ENCODE data around the gene GPR78. TPM values are rescaled to one million over a fixed set of nuclear protein-coding genes. Genes with fewer than 3 reads are reported as not detected.
A peak's percentile ranks its signal among the peaks of the same experiment; 100 is the strongest.

GPR78 gene
- polyA plus RNA-seq, 1 donor (not counting 4 experiments of a cell fraction or from before 2014, with no cell fraction given): not detected

DNA sequence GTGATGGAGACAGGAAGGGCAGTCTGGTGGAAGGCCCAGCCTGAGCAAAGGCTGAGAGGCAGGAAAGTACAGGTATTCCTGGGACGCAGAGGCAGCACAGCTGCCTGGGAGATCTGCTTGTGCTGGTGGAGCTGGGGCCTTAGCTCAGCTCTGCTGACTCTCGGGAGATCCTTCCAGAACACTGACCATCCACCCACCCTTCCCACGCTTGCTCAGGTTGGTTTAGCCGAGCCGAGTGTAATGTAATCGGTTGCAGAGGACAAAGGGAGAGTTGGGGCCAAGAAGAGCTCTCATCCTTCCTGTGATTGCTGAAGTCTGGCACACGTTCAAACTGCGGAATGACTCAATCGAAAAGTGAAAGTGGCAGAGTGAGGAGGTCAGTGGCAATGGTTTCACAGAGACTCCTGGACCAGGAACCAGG, 43.1 kb upstream of the GPR78 start:
- no peak for TF ChIP-seq EZH2 (IDR thresholded peaks at IDR 0.05; ENCODE audit: low read length)
- TF ChIP-seq, protein P1, sequence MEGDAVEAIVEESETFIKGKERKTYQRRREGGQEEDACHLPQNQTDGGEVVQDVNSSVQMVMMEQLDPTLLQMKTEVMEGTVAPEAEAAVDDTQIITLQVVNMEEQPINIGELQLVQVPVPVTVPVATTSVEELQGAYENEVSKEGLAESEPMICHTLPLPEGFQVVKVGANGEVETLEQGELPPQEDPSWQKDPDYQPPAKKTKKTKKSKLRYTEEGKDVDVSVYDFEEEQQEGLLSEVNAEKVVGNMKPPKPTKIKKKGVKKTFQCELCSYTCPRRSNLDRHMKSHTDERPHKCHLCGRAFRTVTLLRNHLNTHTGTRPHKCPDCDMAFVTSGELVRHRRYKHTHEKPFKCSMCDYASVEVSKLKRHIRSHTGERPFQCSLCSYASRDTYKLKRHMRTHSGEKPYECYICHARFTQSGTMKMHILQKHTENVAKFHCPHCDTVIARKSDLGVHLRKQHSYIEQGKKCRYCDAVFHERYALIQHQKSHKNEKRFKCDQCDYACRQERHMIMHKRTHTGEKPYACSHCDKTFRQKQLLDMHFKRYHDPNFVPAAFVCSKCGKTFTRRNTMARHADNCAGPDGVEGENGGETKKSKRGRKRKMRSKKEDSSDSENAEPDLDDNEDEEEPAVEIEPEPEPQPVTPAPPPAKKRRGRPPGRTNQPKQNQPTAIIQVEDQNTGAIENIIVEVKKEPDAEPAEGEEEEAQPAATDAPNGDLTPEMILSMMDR (optimal IDR thresholded peaks at IDR 0.05 in 1 of 3, IDR thresholded peaks at IDR 0.05 in 1 of 3, conservative IDR thresholded peaks at IDR 0.05 in 1 of 3; ENCODE audit: extremely low read depth in 1 of 3, insufficient read depth in 2 of 3, low read length in 3 of 3): no peak
- H3K36me3 ChIP-seq (ENCODE audit: control insufficient read depth in 2 of 2, extremely low read depth in 1 of 2, insufficient read depth in 2 of 2, low read length in 2 of 2): no peaks in the 10 kb centered on the region
- no peak overlapping the region for H3K27ac ChIP-seq (ENCODE audit: control insufficient read depth, insufficient read depth, low read length)
- H3K9ac ChIP-seq (ENCODE audit: control insufficient read depth, extremely low read depth, insufficient read depth, low read length): no peak overlapping the region
- H3K79me2 ChIP-seq (ENCODE audit: control insufficient read depth, insufficient read depth, low read length): no peaks in the 10 kb centered on the region
- H3K4me2 ChIP-seq (ENCODE audit: control insufficient read depth, extremely low read depth, insufficient read depth, low read depth, low read length): peak overlapping the region; percentile 54
- H3K4me1 ChIP-seq (ENCODE audit: control insufficient read depth, extremely low read depth, insufficient read depth, low read length): peaks cover 30% of the 10 kb centered on the region
- no peaks in the 10 kb centered on the region for H4K20me1 ChIP-seq (ENCODE audit: control insufficient read depth, extremely low read depth, insufficient read depth, low read length)
- DNase-seq (ENCODE audit: low read depth, low spot score) (peak; percentile 19), FAIRE-seq (peak; percentile 96)
- no peaks in the 10 kb centered on the region for H3K9me3 ChIP-seq (ENCODE audit: control insufficient read depth, low read depth, low read length)
- no peaks in the 10 kb centered on the region for H3K9me1 ChIP-seq (ENCODE audit: control insufficient read depth, extremely low read depth, insufficient read depth, low read length)
- H2AFZ ChIP-seq (ENCODE audit: control insufficient read depth, low read length): peak overlapping the region; percentile 12
- peaks cover 11% of the 10 kb centered on the region for H3K27me3 ChIP-seq (ENCODE audit: control insufficient read depth, extremely low read depth, insufficient read depth, low read length)
- dilution Hi-C loops (cut with MboI; ENCODE audit: extremely low pct_ligation_motif_present, low sequenced_read_pairs): no loop called here
- H3K4me3 ChIP-seq (ENCODE audit: control insufficient read depth in 2 of 3, extremely low read depth in 1 of 3, insufficient read depth in 2 of 3, low read depth in 1 of 3, low read length in 3 of 3): no peak overlapping the region

DNA sequence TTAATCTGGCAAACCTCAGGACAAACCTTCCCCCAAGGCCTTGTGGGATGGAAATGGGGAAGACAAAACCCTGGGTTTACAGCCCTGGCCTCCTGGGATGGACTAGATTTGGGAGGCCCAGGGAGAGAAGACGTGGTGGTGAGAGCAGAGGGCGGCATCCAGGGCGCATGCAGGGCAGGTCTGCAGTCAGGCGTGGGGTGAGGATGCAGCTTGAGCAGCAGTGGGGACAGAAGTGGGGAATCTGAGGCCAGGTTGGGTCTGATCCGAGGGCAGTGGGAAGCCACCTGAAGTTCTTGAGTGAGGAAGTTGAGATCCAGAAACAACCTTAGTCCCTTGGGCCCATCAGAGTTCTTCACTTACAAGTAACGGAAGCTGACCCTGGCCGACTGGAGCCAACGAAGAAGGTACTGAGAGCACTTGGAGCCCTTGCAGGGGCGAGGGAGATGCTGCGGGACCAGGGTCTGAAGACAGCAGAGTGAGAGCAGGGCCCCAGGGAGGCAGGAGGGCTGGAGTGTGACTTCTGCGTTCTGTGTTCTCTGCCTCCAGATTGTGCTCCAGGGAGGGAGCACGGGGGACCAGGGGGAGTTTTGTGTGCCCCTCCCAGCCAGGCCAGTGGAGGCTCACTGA, 42.0 kb upstream of the GPR78 start:
- peaks cover 11% of the 10 kb centered on the region for H3K27me3 ChIP-seq (ENCODE audit: control insufficient read depth, extremely low read depth, insufficient read depth, low read length)
- H3K4me3 ChIP-seq (ENCODE audit: control insufficient read depth in 2 of 3, extremely low read depth in 1 of 3, insufficient read depth in 2 of 3, low read depth in 1 of 3, low read length in 3 of 3): no peak overlapping the region
- H3K9ac ChIP-seq (ENCODE audit: control insufficient read depth, extremely low read depth, insufficient read depth, low read length): no peak overlapping the region
- no peak overlapping the region for H2AFZ ChIP-seq (ENCODE audit: control insufficient read depth, low read length)
- H3K27ac ChIP-seq (ENCODE audit: control insufficient read depth, insufficient read depth, low read length): no peak overlapping the region
- no peaks in the 10 kb centered on the region for H3K36me3 ChIP-seq (ENCODE audit: control insufficient read depth in 2 of 2, extremely low read depth in 1 of 2, insufficient read depth in 2 of 2, low read length in 2 of 2)
- no peaks in the 10 kb centered on the region for H3K79me2 ChIP-seq (ENCODE audit: control insufficient read depth, insufficient read depth, low read length)
- TF ChIP-seq, protein P1 (optimal IDR thresholded peaks at IDR 0.05 in 1 of 3, IDR thresholded peaks at IDR 0.05 in 1 of 3, conservative IDR thresholded peaks at IDR 0.05 in 1 of 3; ENCODE audit: extremely low read depth in 1 of 3, insufficient read depth in 2 of 3, low read length in 3 of 3): no peak
- TF ChIP-seq EZH2 (IDR thresholded peaks at IDR 0.05; ENCODE audit: low read length): no peak
- no peak for FAIRE-seq
- H3K9me1 ChIP-seq (ENCODE audit: control insufficient read depth, extremely low read depth, insufficient read depth, low read length): no peaks in the 10 kb centered on the region
- H3K9me3 ChIP-seq (ENCODE audit: control insufficient read depth, low read depth, low read length): no peaks in the 10 kb centered on the region
- H3K4me1 ChIP-seq (ENCODE audit: control insufficient read depth, extremely low read depth, insufficient read depth, low read length): peaks cover 30% of the 10 kb centered on the region
- DNase-seq (ENCODE audit: low read depth, low spot score): no peak
- no peaks in the 10 kb centered on the region for H4K20me1 ChIP-seq (ENCODE audit: control insufficient read depth, extremely low read depth, insufficient read depth, low read length)
- no peak overlapping the region for H3K4me2 ChIP-seq (ENCODE audit: control insufficient read depth, extremely low read depth, insufficient read depth, low read depth, low read length)
- dilution Hi-C loops (cut with MboI; ENCODE audit: extremely low pct_ligation_motif_present, low sequenced_read_pairs): no loop called here
